Tibial nerve (tissue), 3 donors: Measurements from ENCODE around the gene ALKBH3.

Experiments used
- POLR2A ChIP-seq, 2 donors: fragments of 450-650 bp; IDR thresholded peaks; one replicate each; pipeline ENCODE4 v1.6.1; 2017; ENCODE audit warnings: antibody characterized with exemption in 2 of 2, mild to moderate bottlenecking in 2 of 2, moderate library complexity in 2 of 2
- TF ChIP-seq, protein P1 (sequence below), 5 experiments: fragments of 200-600 bp in 3 of 5; fragments of 450-650 bp in 2 of 5; sonication (generic) in 3 of 5; IDR thresholded peaks; one replicate each; pipeline ENCODE4 v1.5.1; 2016 to 2019; ENCODE audit warnings: antibody characterized with exemption in 5 of 5, mild to moderate bottlenecking in 3 of 5, moderate library complexity in 2 of 5

DNA sequence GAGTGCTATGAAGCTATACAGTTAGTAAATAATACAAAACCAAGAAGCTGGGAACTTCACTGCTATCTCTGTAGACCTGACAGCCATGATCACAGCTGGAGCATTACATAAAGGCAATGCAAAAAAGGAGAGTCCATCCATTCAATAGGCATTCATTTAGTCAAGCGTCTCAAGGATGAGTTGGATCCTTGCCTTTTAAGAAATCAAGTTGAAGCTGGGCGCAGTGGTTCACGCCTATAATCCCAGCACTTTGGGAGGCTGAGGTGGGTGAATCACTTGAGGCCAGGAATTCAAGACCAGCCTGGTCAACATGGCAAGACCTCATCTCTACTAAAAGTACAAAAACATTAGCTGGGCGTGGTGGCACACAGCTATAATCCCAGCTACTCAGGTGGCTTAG, 48.1 kb upstream of the ALKBH3 start:
- TF ChIP-seq, protein P1, sequence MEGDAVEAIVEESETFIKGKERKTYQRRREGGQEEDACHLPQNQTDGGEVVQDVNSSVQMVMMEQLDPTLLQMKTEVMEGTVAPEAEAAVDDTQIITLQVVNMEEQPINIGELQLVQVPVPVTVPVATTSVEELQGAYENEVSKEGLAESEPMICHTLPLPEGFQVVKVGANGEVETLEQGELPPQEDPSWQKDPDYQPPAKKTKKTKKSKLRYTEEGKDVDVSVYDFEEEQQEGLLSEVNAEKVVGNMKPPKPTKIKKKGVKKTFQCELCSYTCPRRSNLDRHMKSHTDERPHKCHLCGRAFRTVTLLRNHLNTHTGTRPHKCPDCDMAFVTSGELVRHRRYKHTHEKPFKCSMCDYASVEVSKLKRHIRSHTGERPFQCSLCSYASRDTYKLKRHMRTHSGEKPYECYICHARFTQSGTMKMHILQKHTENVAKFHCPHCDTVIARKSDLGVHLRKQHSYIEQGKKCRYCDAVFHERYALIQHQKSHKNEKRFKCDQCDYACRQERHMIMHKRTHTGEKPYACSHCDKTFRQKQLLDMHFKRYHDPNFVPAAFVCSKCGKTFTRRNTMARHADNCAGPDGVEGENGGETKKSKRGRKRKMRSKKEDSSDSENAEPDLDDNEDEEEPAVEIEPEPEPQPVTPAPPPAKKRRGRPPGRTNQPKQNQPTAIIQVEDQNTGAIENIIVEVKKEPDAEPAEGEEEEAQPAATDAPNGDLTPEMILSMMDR (IDR thresholded peaks at IDR 0.05): no peak
- no peak for TF ChIP-seq POLR2A (IDR thresholded peaks at IDR 0.05)
